HEK293 (cell line): ENCODE data around the gene MPV17.
A peak's percentile ranks its signal among the peaks of the same experiment; 100 is the strongest.

Source experiments
- CTCF ChIA-PET: fragments of 350-600 bp; formaldehyde crosslinking; extraction: SDS; loops from one replicate; lab custom pipeline; 2021; ENCODE audit warnings: antibody characterized with exemption; lab: Yijun Ruan, JAX
- POLR2A ChIA-PET: fragments of 300-600 bp; formaldehyde crosslinking; extraction: SDS; loops from one replicate; lab custom pipeline; 2020; ENCODE audit warnings: antibody characterized with exemption, inconsistent platforms; lab: Yijun Ruan, JAX
- H3K27ac ChIP-seq: fragments of 200-500 bp; sonication (Bioruptor generic); 2 replicates; pipeline ENCODE4 v1.5.1; 2014; ENCODE audit warnings: low read depth, low read length, control low read depth, inconsistent platforms; ENCODE audit errors: extremely low read depth
- H3K36me3 ChIP-seq, 2 experiments: fragments of 200-500 bp in 1 of 2; sonication (Bioruptor generic) in 1 of 2; 1 replicate in 1 of 2; 2 replicates in 1 of 2; pipeline ENCODE4 v1.5.1; 2014 to 2017; ENCODE audit warnings: inconsistent platforms in 2 of 2, low read length in 2 of 2; ENCODE audit not compliant: control insufficient read depth in 2 of 2, insufficient read depth in 1 of 2
- H3K4me1 ChIP-seq: fragments of 200-500 bp; sonication (Bioruptor generic); 2 replicates; pipeline ENCODE4 v1.5.1; 2014; ENCODE audit warnings: mild to moderate bottlenecking, low read length, inconsistent platforms; ENCODE audit not compliant: control insufficient read depth, insufficient read depth
- H3K4me3 ChIP-seq: 2 replicates; pipeline ENCODE4 v1.5.1; 2011; ENCODE audit warnings: low read depth, mild to moderate bottlenecking, control low read depth, low read length, moderate library complexity
- H3K9me3 ChIP-seq: fragments of 200-500 bp; sonication (Bioruptor generic); 2 replicates; pipeline ENCODE4 v1.5.1; 2014; ENCODE audit warnings: low read depth, low read length, inconsistent platforms; ENCODE audit not compliant: control insufficient read depth, insufficient read depth
- EGR2 ChIP-seq: fragments of 450-650 bp; formaldehyde crosslinking; IDR thresholded peaks from 2 replicates; pipeline ENCODE4 v1.5.1; 2016; ENCODE audit warnings: low read depth, missing biosample characterization, missing genetic modification characterization
- HIC1 ChIP-seq: fragments of 450-650 bp; formaldehyde crosslinking; IDR thresholded peaks from 2 replicates; pipeline ENCODE4 v1.5.1; 2016; ENCODE audit warnings: missing biosample characterization, missing genetic modification characterization
- OVOL3 ChIP-seq: fragments of 450-650 bp; formaldehyde crosslinking; IDR thresholded peaks from 2 replicates; pipeline ENCODE4 v1.5.1; 2016; ENCODE audit warnings: missing biosample characterization, missing genetic modification characterization
- PRDM1 ChIP-seq: fragments of 450-650 bp; formaldehyde crosslinking; IDR thresholded peaks from 2 replicates; pipeline ENCODE4; 2016; ENCODE audit warnings: missing biosample characterization, missing genetic modification characterization
- REPIN1 ChIP-seq: fragments of 450-650 bp; formaldehyde crosslinking; IDR thresholded peaks from 2 replicates; pipeline ENCODE4 v1.5.1; 2017; ENCODE audit warnings: missing biosample characterization, missing genetic modification characterization, low read depth
- SCRT1 ChIP-seq: fragments of 450-650 bp; formaldehyde crosslinking; IDR thresholded peaks from 2 replicates; pipeline ENCODE4 v1.5.1; 2016; ENCODE audit warnings: missing biosample characterization, missing genetic modification characterization, borderline replicate concordance
- TRIM28 ChIP-seq: IDR thresholded peaks from 2 replicates; pipeline ENCODE4 v1.6.1; 2011; ENCODE audit warnings: low read length, control low read depth, borderline replicate concordance
- ZBTB17 ChIP-seq: fragments of 450-650 bp; formaldehyde crosslinking; IDR thresholded peaks from 2 replicates; pipeline ENCODE4 v1.5.1; 2016; ENCODE audit warnings: missing biosample characterization, missing genetic modification characterization
- ZFHX2 ChIP-seq: fragments of 450-650 bp; formaldehyde crosslinking; conservative IDR thresholded peaks from 2 replicates; pipeline ENCODE4 v1.5.1; 2016; ENCODE audit warnings: missing biosample characterization, missing genetic modification characterization
- ZFP37 ChIP-seq: fragments of 450-650 bp; formaldehyde crosslinking; IDR thresholded peaks from 2 replicates; pipeline ENCODE4 v1.5.1; 2016; ENCODE audit warnings: missing biosample characterization, missing genetic modification characterization
- ZNF132 ChIP-seq: fragments of 450-650 bp; formaldehyde crosslinking; IDR thresholded peaks from 2 replicates; pipeline ENCODE4 v1.5.1; 2017; ENCODE audit warnings: missing biosample characterization, missing genetic modification characterization, borderline replicate concordance
- ZNF174 ChIP-seq: fragments of 450-650 bp; formaldehyde crosslinking; IDR thresholded peaks from 2 replicates; pipeline ENCODE4 v1.5.0; 2017; ENCODE audit warnings: missing biosample characterization, mild to moderate bottlenecking, missing genetic modification characterization
- ZNF18 ChIP-seq: fragments of 450-650 bp; formaldehyde crosslinking; IDR thresholded peaks from 2 replicates; pipeline ENCODE4 v1.5.1; 2016; ENCODE audit warnings: missing biosample characterization, missing genetic modification characterization
- ZNF391 ChIP-seq: fragments of 450-650 bp; formaldehyde crosslinking; IDR thresholded peaks from 2 replicates; pipeline ENCODE4 v1.5.1; 2016; ENCODE audit warnings: low read depth, missing biosample characterization, missing genetic modification characterization, borderline replicate concordance
- ZNF433 ChIP-seq: fragments of 450-650 bp; formaldehyde crosslinking; IDR thresholded peaks from 2 replicates; pipeline ENCODE4 v1.5.1; 2016; ENCODE audit warnings: missing biosample characterization, missing genetic modification characterization, low read depth
- ZNF544 ChIP-seq: fragments of 450-650 bp; formaldehyde crosslinking; IDR thresholded peaks from 2 replicates; pipeline ENCODE4 v1.5.0; 2017; ENCODE audit warnings: missing biosample characterization, missing genetic modification characterization
- ZNF571 ChIP-seq: fragments of 450-650 bp; formaldehyde crosslinking; IDR thresholded peaks from 2 replicates; pipeline ENCODE4 v1.5.0; 2017; ENCODE audit warnings: missing biosample characterization, missing genetic modification characterization
- ZNF596 ChIP-seq: fragments of 450-650 bp; IDR thresholded peaks from 2 replicates; pipeline ENCODE4 v1.5.0; 2018; ENCODE audit warnings: missing biosample characterization, mild to moderate bottlenecking, missing genetic modification characterization, moderate library complexity
- ZNF600 ChIP-seq: fragments of 450-650 bp; formaldehyde crosslinking; IDR thresholded peaks from 2 replicates; pipeline ENCODE4 v1.5.1; 2016; ENCODE audit warnings: missing biosample characterization, missing genetic modification characterization
- ZNF654 ChIP-seq: fragments of 450-650 bp; formaldehyde crosslinking; IDR thresholded peaks from 2 replicates; pipeline ENCODE4 v1.5.1; 2016; ENCODE audit warnings: low read depth, missing biosample characterization, missing genetic modification characterization
- ZNF658 ChIP-seq: fragments of 450-650 bp; formaldehyde crosslinking; IDR thresholded peaks from 2 replicates; pipeline ENCODE4; 2016; ENCODE audit warnings: missing biosample characterization, missing genetic modification characterization
- ZNF777 ChIP-seq: fragments of 450-650 bp; formaldehyde crosslinking; IDR thresholded peaks from 2 replicates; pipeline ENCODE4 v1.5.1; 2017; ENCODE audit warnings: missing biosample characterization, missing genetic modification characterization, borderline replicate concordance
- ZNF785 ChIP-seq: fragments of 450-650 bp; formaldehyde crosslinking; IDR thresholded peaks from 2 replicates; pipeline ENCODE4 v1.5.1; 2016; ENCODE audit warnings: missing biosample characterization, missing genetic modification characterization
- ZNF792 ChIP-seq: fragments of 450-650 bp; formaldehyde crosslinking; IDR thresholded peaks from 2 replicates; pipeline ENCODE4 v1.5.1; 2016; ENCODE audit warnings: missing biosample characterization, missing genetic modification characterization
- TF ChIP-seq, protein P1 (sequence below): fragments of 450-650 bp; formaldehyde crosslinking; IDR thresholded peaks from 2 replicates; pipeline ENCODE4 v1.5.1; 2016; ENCODE audit warnings: missing biosample characterization, missing genetic modification characterization, borderline replicate concordance

Gene MPV17

DNA sequence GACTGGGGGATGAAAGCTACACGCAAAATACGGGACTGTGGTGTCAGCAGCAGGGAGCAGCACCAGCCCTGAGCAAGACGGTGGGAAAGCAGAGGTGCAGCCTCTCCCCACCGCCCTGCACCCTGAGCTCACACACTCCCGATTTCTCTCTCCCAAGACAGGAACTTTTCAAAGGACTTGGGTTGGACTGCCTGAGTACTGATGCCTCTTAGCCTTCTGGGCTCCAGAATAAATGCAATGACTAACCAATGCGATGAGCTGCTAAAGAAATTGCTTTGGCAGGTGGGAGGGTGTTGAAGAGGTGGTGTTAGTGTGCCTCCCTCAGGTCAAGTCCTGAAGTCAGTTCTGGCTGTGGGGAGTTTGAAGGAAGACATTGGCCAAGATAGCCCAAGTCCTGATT, 31.0 kb downstream of the MPV17 start:
- POLR2A ChIA-PET: no interaction called here
- H3K4me1 ChIP-seq: peaks cover 13% of the 10 kb centered on the region
- H3K36me3 ChIP-seq: no peaks in the 10 kb centered on the region

More for the DNA sequence above, 31.0 kb downstream of the MPV17 start:
- TF ChIP-seq ZNF544 (tag by site-specific recombination): no peak
- TF ChIP-seq REPIN1 (tag by site-specific recombination): no peak
- TF ChIP-seq ZNF18 (tag by site-specific recombination): no peak
- TF ChIP-seq ZNF777 (tag by site-specific recombination): no peak
- TF ChIP-seq ZNF571 (tag by site-specific recombination): no peak
- TF ChIP-seq OVOL3: no peak
- TF ChIP-seq ZNF132 (tag by site-specific recombination): no peak
- TF ChIP-seq ZNF785 (tag by site-specific recombination): no peak
- no peak for TF ChIP-seq ZFP37 (tag by site-specific recombination)
- no peak for TF ChIP-seq ZNF174 (tag by site-specific recombination)
- TF ChIP-seq, protein P1, sequence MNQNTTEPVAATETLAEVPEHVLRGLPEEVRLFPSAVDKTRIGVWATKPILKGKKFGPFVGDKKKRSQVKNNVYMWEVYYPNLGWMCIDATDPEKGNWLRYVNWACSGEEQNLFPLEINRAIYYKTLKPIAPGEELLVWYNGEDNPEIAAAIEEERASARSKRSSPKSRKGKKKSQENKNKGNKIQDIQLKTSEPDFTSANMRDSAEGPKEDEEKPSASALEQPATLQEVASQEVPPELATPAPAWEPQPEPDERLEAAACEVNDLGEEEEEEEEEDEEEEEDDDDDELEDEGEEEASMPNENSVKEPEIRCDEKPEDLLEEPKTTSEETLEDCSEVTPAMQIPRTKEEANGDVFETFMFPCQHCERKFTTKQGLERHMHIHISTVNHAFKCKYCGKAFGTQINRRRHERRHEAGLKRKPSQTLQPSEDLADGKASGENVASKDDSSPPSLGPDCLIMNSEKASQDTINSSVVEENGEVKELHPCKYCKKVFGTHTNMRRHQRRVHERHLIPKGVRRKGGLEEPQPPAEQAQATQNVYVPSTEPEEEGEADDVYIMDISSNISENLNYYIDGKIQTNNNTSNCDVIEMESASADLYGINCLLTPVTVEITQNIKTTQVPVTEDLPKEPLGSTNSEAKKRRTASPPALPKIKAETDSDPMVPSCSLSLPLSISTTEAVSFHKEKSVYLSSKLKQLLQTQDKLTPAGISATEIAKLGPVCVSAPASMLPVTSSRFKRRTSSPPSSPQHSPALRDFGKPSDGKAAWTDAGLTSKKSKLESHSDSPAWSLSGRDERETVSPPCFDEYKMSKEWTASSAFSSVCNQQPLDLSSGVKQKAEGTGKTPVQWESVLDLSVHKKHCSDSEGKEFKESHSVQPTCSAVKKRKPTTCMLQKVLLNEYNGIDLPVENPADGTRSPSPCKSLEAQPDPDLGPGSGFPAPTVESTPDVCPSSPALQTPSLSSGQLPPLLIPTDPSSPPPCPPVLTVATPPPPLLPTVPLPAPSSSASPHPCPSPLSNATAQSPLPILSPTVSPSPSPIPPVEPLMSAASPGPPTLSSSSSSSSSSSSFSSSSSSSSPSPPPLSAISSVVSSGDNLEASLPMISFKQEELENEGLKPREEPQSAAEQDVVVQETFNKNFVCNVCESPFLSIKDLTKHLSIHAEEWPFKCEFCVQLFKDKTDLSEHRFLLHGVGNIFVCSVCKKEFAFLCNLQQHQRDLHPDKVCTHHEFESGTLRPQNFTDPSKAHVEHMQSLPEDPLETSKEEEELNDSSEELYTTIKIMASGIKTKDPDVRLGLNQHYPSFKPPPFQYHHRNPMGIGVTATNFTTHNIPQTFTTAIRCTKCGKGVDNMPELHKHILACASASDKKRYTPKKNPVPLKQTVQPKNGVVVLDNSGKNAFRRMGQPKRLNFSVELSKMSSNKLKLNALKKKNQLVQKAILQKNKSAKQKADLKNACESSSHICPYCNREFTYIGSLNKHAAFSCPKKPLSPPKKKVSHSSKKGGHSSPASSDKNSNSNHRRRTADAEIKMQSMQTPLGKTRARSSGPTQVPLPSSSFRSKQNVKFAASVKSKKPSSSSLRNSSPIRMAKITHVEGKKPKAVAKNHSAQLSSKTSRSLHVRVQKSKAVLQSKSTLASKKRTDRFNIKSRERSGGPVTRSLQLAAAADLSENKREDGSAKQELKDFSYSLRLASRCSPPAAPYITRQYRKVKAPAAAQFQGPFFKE (tag by site-specific recombination): no peak
- no peak for TF ChIP-seq PRDM1 (tag by site-specific recombination)
- no peak for TF ChIP-seq ZNF792 (tag by site-specific recombination)
- no peak for TF ChIP-seq ZNF391 (tag by site-specific recombination)
- TF ChIP-seq SCRT1 (tag by site-specific recombination): no peak
- TF ChIP-seq ZNF600 (tag by site-specific recombination): peak; percentile 44; the same call in 1 of the 2 replicates
- TF ChIP-seq ZNF596 (tag by site-specific recombination): no peak
- TF ChIP-seq HIC1 (tag by site-specific recombination): no peak
- peak; percentile 76 for TF ChIP-seq ZBTB17
- TF ChIP-seq ZNF433 (tag by site-specific recombination): no peak
- peak; percentile 44 for TF ChIP-seq ZNF654
- TF ChIP-seq TRIM28: 0 out of 2 replicates have a peak, but pooled peaks have one; percentile 16
- TF ChIP-seq ZNF658 (tag by site-specific recombination): no peak
- peak; percentile 54 for TF ChIP-seq ZFHX2 (tag by site-specific recombination)
- peak; percentile 55; the same call in 1 of the 2 replicates for TF ChIP-seq EGR2 (tag by site-specific recombination)
- no peak overlapping the region for H3K4me3 ChIP-seq
- no peak overlapping the region for H3K27ac ChIP-seq
- CTCF ChIA-PET: interaction anchor here (0.6 to 17.4 kb wide), 14 partner anchors 10 to 331 kb away, joined by 3 to 211 read pairs (median 4); partner anchors contain the start of genes KHK and TRIM54
- no peaks in the 10 kb centered on the region for H3K9me3 ChIP-seq
